Measurements from ENCODE around the gene ETFA. TPM values are rescaled to one million over a fixed set of nuclear protein-coding genes. Genes with fewer than 3 reads are reported as not detected.

ETFA gene
- total and polyA plus RNA-seq, 11 donors, result 210 to 536 (median 309) TPM

- peak in 1 of 5 donors; percentile 18 for DNase-seq
- 92 to 96% (median 94%) methylated on average over 5 to 8 of the region's 8 CpGs for WGBS, 4 donors
- intact Hi-C loops (cut with DNase I), result loop anchor here in 3 of 10 donors (10.0 kb wide), 2 partner anchors 117 to 667 kb away; partner anchors contain the start of gene ETFA (in 1 of the 3)
These were observed 113.4 kb downstream of the ETFA start for GRCh38 chr15:76197703-76198455.

GRCh38 chr15:76196269-76197231 lies 114.7 kb downstream of the ETFA start:
- TF ChIP-seq POLR2A (IDR thresholded peaks at IDR 0.05) (no peak), CTCF (IDR thresholded peaks at IDR 0.05) (no peak)
- H3K4me1 ChIP-seq, result peaks cover 3 to 41% (median 25%) of the 10 kb centered on the region in 12 donors
- H3K4me3 ChIP-seq, result no peak overlapping the region
- H3K9me3 ChIP-seq, result no peaks in the 10 kb centered on the region
- ATAC-seq (peak; percentile 44 to 76 (median 73)), DNase-seq (peak in 3 of 5 donors; percentile 46 to 72 (median 63))
- 36 to 63% (median 53%) methylated on average over 14 to 18 of the region's 18 CpGs for WGBS, 4 donors
- intact Hi-C loops (cut with DNase I), result loop anchor here in 3 of 10 donors (10.0 kb wide), 2 partner anchors 118 to 668 kb away; partner anchors contain the start of gene ETFA (in 1 of the 3)
- H3K27me3 ChIP-seq, result peaks cover 0 to 14% (median 0%) of the 10 kb centered on the region in 9 donors
- H3K36me3 ChIP-seq, result no peaks in the 10 kb centered on the region
- H3K27ac ChIP-seq, result peak overlapping the region; percentile 39 to 85 (median 68)

More at GRCh38 chr15:76197703-76198455, 113.4 kb downstream of the ETFA start:
- TF ChIP-seq POLR2A (IDR thresholded peaks at IDR 0.05) (no peak), CTCF (IDR thresholded peaks at IDR 0.05) (no peak)
- peaks cover 3 to 38% (median 25%) of the 10 kb centered on the region in 12 donors for H3K4me1 ChIP-seq
- H3K4me3 ChIP-seq, result no peak overlapping the region
- no peaks in the 10 kb centered on the region for H3K9me3 ChIP-seq
- H3K36me3 ChIP-seq, result no peaks in the 10 kb centered on the region
- ATAC-seq, result no peak
- peak overlapping the region in 10 of 12 donors; percentile 47 to 85 (median 72) for H3K27ac ChIP-seq
- H3K27me3 ChIP-seq, result peaks cover 0 to 3% (median 0%) of the 10 kb centered on the region in 9 donors

- TF ChIP-seq POLR2A (IDR thresholded peaks at IDR 0.05), result no peak
- no peak for TF ChIP-seq CTCF (IDR thresholded peaks at IDR 0.05)
- H3K4me1 ChIP-seq, result peaks cover 3 to 48% (median 32%) of the 10 kb centered on the region in 12 donors
- ATAC-seq, result no peak
- intact Hi-C loops (cut with DNase I), result loop anchor here in 3 of 10 donors (10.0 kb wide), 2 partner anchors 119 to 669 kb away; partner anchors contain the start of gene ETFA (in 1 of the 3)
- H3K27ac ChIP-seq, result peak overlapping the region in 11 of 12 donors; percentile 39 to 85 (median 72)
- 82 to 93% (median 91%) methylated on average over 7 of the region's 7 CpGs for WGBS, 4 donors
- no peaks in the 10 kb centered on the region for H3K36me3 ChIP-seq
- H3K4me3 ChIP-seq, result no peak overlapping the region
- H3K27me3 ChIP-seq, result peaks cover 0 to 21% (median 0%) of the 10 kb centered on the region in 9 donors
- no peaks in the 10 kb centered on the region for H3K9me3 ChIP-seq
- peak in 1 of 5 donors; percentile 15 for DNase-seq
These were observed 115.6 kb downstream of the ETFA start for GRCh38 chr15:76195506-76196268.
